ENCODE data around the gene HDAC4.

GRCh38 chr2:239260546-239261327, 140.1 kb downstream of the HDAC4 start:
- TF ChIP-seq CTCF (IDR thresholded peaks at IDR 0.05; ENCODE audit: insufficient read depth, low read length) (no peak), SPI1 (IDR thresholded peaks at IDR 0.05; ENCODE audit: borderline replicate concordance, low read depth) (no peak)

Measured in HL-60 (cell line).